ENCODE results near the gene SPINK5. TPM values are rescaled to one million over a fixed set of nuclear protein-coding genes. Genes with fewer than 3 reads are reported as not detected.

Gene SPINK5
- total RNA-seq, 1 donor from 2014 or later = not detected

Other genes with a start within 250 kb of the SPINK5 start
- gene SPINK1, start 232.3 kb upstream of the SPINK5 start, total RNA-seq = not detected in 2 replicates
- gene SCGB3A2, start 185.3 kb upstream of the SPINK5 start, total RNA-seq = not detected in 2 replicates
- not detected in 2 replicates for gene C5orf46, start 157.4 kb upstream of the SPINK5 start, total RNA-seq
- not detected in 2 replicates for gene SPINK14, start 104.6 kb downstream of the SPINK5 start, total RNA-seq
- gene SPINK6, start 139.1 kb downstream of the SPINK5 start, total RNA-seq = not detected in 2 replicates
- gene MARCOL, start 174.5 kb downstream of the SPINK5 start, total RNA-seq = not detected in 2 replicates
- gene SPINK13, start 204.8 kb downstream of the SPINK5 start, total RNA-seq = not detected in 2 replicates
- not detected in 2 replicates for gene SPINK7, start 248.4 kb downstream of the SPINK5 start, total RNA-seq

Measured in activated B cell treated with CpG ODN at 0.5 μM for 24 hours (primary cell).